Measurements from ENCODE around the gene PTPRT. TPM values are rescaled to one million over a fixed set of nuclear protein-coding genes. Genes with fewer than 3 reads are reported as not detected.
"Not testable (repeated sequence)": the region's sequence is repeated elsewhere in the genome, so short reads cannot be mapped to it uniquely, and the experiment has no call there.

The PTPRT gene
- total and polyA plus RNA-seq, 4 donors = 0.03 to 0.19 (median 0.18) TPM; not detected in 1

DNA sequence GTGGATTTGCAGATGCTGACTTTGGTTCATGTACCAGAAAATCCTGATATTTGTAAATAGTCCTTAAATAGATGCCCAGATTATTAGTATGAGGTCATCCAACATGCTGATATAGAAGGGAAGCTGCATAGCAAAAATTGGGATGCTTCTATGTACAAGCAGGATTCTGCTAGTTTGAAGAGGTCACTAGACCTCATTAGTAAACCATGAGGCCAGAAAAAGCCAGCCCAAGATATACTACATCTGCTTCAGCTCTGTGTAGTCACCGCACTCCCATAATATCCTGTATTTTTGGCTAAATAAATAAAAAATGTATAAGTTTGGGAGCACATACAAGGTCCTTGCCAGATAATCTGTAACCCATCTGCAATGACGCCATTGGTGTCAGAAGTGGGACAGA lies 13.0 kb downstream of the PTPRT start:
- Histone ChIP-seq H3K36me3 (ENCODE audit: control insufficient read depth in 1 of 2, insufficient read depth in 2 of 2, low read length in 1 of 2) (no peaks in the 10 kb centered on the region), H3K27ac (ENCODE audit: low read depth in 1 of 2, low read length in 2 of 2) (no peak overlapping the region), H3K4me1 (ENCODE audit: control insufficient read depth in 1 of 2, insufficient read depth in 2 of 2, low read length in 2 of 2) (no peaks in the 10 kb centered on the region), H3K9me3 (ENCODE audit: control insufficient read depth, low read length) (no peaks in the 10 kb centered on the region), H3K4me3 (ENCODE audit: low read length in 2 of 2) (no peak overlapping the region), H3K27me3 (ENCODE audit: control insufficient read depth in 1 of 2, insufficient read depth in 2 of 2, low read length in 1 of 2) (no peaks in the 10 kb centered on the region)
- no peak for DNase-seq
- ATAC-seq (ENCODE audit: low FRiP score) = no peak
- 92 to 93% methylated on average over 2 of the region's 2 CpGs for WGBS, 2 donors
- intact Hi-C loops (cut with DNase I) = no loop called here

DNA sequence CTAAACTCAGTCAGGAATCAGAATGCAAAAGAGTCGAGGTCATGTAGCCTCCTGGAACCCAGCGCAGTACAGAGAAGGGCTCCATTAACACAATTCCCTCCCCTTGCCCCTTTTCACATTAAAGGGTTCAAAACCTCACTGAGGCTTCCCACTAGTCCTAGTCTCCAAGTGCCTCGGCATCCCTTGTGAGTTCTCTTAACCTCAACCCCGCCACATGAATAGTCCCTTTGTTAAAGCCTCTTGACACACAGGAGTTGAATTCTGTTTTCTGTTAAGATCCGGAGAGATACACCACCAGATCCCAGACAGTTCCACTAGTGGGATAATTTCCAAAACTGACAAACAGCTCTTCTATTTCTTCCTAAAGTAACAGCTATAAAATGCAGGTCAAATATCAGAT lies 17.8 kb downstream of the PTPRT start:
- Histone ChIP-seq H3K36me3 (ENCODE audit: control insufficient read depth in 1 of 2, insufficient read depth in 2 of 2, low read length in 1 of 2) (no peaks in the 10 kb centered on the region), H3K9me3 (ENCODE audit: control insufficient read depth, low read length) (no peaks in the 10 kb centered on the region), H3K27ac (ENCODE audit: low read depth in 1 of 2, low read length in 2 of 2) (no peak overlapping the region), H3K27me3 (ENCODE audit: control insufficient read depth in 1 of 2, insufficient read depth in 2 of 2, low read length in 1 of 2) (no peaks in the 10 kb centered on the region), H3K4me3 (ENCODE audit: low read length in 2 of 2) (no peak overlapping the region), H3K4me1 (ENCODE audit: control insufficient read depth in 1 of 2, insufficient read depth in 2 of 2, low read length in 2 of 2) (no peaks in the 10 kb centered on the region)
- WGBS, 2 donors = 90 to 91% methylated on average over 5 of the region's 5 CpGs
- intact Hi-C loops (cut with DNase I) = no loop called here
- no peak for DNase-seq
- ATAC-seq (ENCODE audit: low FRiP score) = no peak

DNA sequence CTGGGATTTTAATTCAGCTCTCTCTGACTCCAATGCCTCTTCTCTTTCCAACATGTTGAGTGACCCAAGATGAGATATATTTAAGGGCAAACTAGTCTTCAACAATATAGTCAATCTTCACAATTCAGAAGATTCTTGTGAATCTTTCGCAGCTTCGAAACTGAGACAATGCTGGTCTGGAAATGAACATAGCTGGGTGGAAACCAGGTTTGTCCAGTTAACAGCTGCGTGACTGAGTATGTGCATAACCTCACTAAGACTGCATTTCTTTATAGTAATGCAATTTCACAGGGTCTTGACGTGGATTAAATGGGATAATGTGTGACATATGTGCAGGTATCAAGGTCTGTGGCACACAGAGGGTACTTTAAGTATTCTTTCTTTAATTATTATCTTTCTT lies 18.9 kb downstream of the PTPRT start:
- no peak for DNase-seq
- ATAC-seq (ENCODE audit: low FRiP score) = no peak
- H3K27ac ChIP-seq (ENCODE audit: low read depth in 1 of 2, low read length in 2 of 2) = no peak overlapping the region
- H3K36me3 ChIP-seq (ENCODE audit: control insufficient read depth in 1 of 2, insufficient read depth in 2 of 2, low read length in 1 of 2) = no peaks in the 10 kb centered on the region
- H3K9me3 ChIP-seq (ENCODE audit: control insufficient read depth, low read length) = no peaks in the 10 kb centered on the region
- intact Hi-C loops (cut with DNase I) = no loop called here
- H3K4me1 ChIP-seq (ENCODE audit: control insufficient read depth in 1 of 2, insufficient read depth in 2 of 2, low read length in 2 of 2) = no peaks in the 10 kb centered on the region
- no peaks in the 10 kb centered on the region for H3K27me3 ChIP-seq (ENCODE audit: control insufficient read depth in 1 of 2, insufficient read depth in 2 of 2, low read length in 1 of 2)
- 92 to 93% methylated on average over 4 of the region's 4 CpGs for WGBS, 2 donors
- no peak overlapping the region for H3K4me3 ChIP-seq (ENCODE audit: low read length in 2 of 2)

DNA sequence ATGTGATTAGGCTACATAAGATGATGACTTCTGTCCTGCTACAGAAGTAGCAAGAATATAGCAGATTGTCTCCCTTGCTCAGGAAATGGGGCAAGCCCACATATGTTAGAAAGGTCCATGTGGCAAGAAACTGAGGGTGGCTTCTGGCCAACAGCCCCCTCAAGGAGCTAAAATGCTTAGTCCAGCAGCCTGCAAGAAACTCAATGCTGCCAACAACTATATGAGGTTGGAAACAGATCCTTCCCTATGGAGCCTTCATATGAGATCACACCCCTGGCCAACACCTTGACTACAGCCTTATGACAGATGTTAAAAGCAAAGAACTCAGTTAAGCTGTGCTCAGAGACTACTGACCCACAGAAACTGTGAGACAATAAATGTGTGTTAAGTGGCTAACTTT lies 22.1 kb downstream of the PTPRT start:
- Histone ChIP-seq H3K4me1 (ENCODE audit: control insufficient read depth in 1 of 2, insufficient read depth in 2 of 2, low read length in 2 of 2) (no peaks in the 10 kb centered on the region), H3K27me3 (ENCODE audit: control insufficient read depth in 1 of 2, insufficient read depth in 2 of 2, low read length in 1 of 2) (no peaks in the 10 kb centered on the region), H3K9me3 (ENCODE audit: control insufficient read depth, low read length) (no peaks in the 10 kb centered on the region), H3K4me3 (ENCODE audit: low read length in 2 of 2) (no peak overlapping the region), H3K36me3 (ENCODE audit: control insufficient read depth in 1 of 2, insufficient read depth in 2 of 2, low read length in 1 of 2) (no peaks in the 10 kb centered on the region), H3K27ac (ENCODE audit: low read depth in 1 of 2, low read length in 2 of 2) (no peak overlapping the region)
- DNase-seq (no peak), ATAC-seq (ENCODE audit: low FRiP score) (no peak)
- intact Hi-C loops (cut with DNase I) = no loop called here

DNA sequence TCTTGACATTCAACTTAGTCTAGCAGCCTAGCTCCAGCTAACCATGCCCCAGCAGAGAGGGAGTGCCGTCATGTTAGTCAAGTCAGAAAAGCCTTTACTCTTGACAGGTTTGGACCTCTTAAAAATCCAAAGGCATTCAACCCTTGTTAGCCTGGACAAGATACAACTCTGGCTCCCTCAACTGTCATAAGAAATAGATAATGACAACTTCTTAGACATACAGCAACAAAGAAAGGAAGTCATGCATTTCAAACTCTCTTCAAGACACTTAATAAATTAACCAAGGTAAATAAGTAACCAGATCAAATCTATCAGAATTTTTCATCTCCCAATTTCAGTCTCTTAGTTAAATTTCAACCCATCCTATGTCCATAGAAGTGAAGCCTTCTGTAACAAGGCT lies 22.7 kb downstream of the PTPRT start:
- Histone ChIP-seq H3K27me3 (ENCODE audit: control insufficient read depth in 1 of 2, insufficient read depth in 2 of 2, low read length in 1 of 2) (no peaks in the 10 kb centered on the region), H3K36me3 (ENCODE audit: control insufficient read depth in 1 of 2, insufficient read depth in 2 of 2, low read length in 1 of 2) (no peaks in the 10 kb centered on the region), H3K9me3 (ENCODE audit: control insufficient read depth, low read length) (no peaks in the 10 kb centered on the region), H3K4me1 (ENCODE audit: control insufficient read depth in 1 of 2, insufficient read depth in 2 of 2, low read length in 2 of 2) (no peaks in the 10 kb centered on the region), H3K27ac (ENCODE audit: low read depth in 1 of 2, low read length in 2 of 2) (no peak overlapping the region), H3K4me3 (ENCODE audit: low read length in 2 of 2) (no peak overlapping the region)
- ATAC-seq (ENCODE audit: low FRiP score) = no peak
- intact Hi-C loops (cut with DNase I) = no loop called here
- DNase-seq = no peak
- WGBS, 2 donors = 81 to 88% methylated on average over 1 of the region's 1 CpG

DNA sequence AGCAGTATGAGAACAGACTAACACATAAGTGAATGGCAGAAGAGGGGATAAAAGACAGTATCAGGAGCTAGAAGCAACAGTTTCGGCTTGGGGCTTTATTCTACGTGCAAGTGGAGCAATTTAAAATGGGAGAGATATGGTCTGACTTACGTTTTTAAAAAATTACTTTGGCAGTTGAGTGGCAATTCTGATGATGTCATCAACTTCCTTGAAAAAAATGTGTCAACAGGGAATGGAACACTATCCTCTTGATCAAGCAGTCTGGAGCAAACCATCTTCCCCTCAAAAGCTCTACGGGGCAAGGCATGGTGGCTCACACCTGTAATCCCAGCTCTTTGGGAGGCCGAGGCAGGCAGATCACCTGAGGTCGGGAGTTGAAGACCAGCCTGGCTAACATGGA lies 24.1 kb downstream of the PTPRT start:
- no peak overlapping the region for H3K4me3 ChIP-seq (ENCODE audit: low read length in 2 of 2)
- WGBS, 2 donors = 80 to 87% methylated on average over 6 of the region's 6 CpGs
- intact Hi-C loops (cut with DNase I) = no loop called here
- H3K27ac ChIP-seq (ENCODE audit: low read depth in 1 of 2, low read length in 2 of 2) = no peak overlapping the region
- H3K36me3 ChIP-seq (ENCODE audit: control insufficient read depth in 1 of 2, insufficient read depth in 2 of 2, low read length in 1 of 2) = no peaks in the 10 kb centered on the region
- H3K4me1 ChIP-seq (ENCODE audit: control insufficient read depth in 1 of 2, insufficient read depth in 2 of 2, low read length in 2 of 2) = no peaks in the 10 kb centered on the region
- H3K9me3 ChIP-seq (ENCODE audit: control insufficient read depth, low read length) = no peaks in the 10 kb centered on the region
- ATAC-seq (ENCODE audit: low FRiP score) = no peak
- H3K27me3 ChIP-seq (ENCODE audit: control insufficient read depth in 1 of 2, insufficient read depth in 2 of 2, low read length in 1 of 2) = no peaks in the 10 kb centered on the region
- no peak for DNase-seq

DNA sequence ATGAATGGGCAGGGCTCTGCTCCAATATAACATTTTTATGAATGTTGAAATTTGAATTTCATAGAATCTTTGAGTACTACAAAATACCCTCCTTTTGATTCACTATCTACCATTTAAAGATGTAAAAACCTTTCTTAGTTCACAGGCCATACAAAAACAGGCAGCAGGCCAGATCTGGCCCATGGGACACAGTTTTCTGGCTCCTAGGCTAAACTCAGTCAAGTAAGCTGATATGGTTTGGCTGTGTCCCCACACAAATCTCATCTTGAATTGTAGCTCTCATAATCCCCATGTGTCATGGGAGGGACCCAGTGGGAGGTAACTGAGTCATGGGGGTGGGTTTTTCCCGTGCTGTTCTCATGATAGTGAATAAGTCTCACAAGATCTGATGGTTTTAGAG lies 25.0 kb downstream of the PTPRT start:
- H3K27me3 ChIP-seq (ENCODE audit: control insufficient read depth in 1 of 2, insufficient read depth in 2 of 2, low read length in 1 of 2); H3K27ac ChIP-seq (ENCODE audit: low read depth in 1 of 2, low read length in 2 of 2); DNase-seq; H3K36me3 ChIP-seq (ENCODE audit: control insufficient read depth in 1 of 2, insufficient read depth in 2 of 2, low read length in 1 of 2); ATAC-seq (ENCODE audit: low FRiP score); intact Hi-C loops (cut with DNase I); H3K9me3 ChIP-seq (ENCODE audit: control insufficient read depth, low read length); H3K4me3 ChIP-seq (ENCODE audit: low read length in 2 of 2); H3K4me1 ChIP-seq (ENCODE audit: control insufficient read depth in 1 of 2, insufficient read depth in 2 of 2, low read length in 2 of 2): not testable (repeated sequence)
- WGBS, 2 donors = 9 to 11% methylated on average over 1 of the region's 1 CpG

DNA sequence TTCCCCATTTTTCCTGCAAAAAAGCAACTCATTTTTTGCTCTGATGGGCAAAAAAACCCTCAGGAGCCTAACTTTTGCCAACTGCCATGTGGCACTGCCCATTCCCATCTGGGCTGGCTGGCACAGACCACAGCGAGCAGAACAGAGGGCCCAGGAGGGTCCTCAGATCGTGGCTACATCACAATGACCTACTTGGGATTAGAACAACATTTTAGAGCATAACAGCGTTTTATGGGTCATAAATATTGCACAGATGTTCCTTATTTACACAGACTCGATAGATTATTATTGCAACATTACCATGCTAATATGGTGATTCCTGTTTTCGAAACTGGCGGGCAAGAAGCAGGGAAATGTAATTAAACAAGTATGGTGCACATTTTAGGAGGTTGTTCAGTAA lies 28.0 kb downstream of the PTPRT start:
- ATAC-seq (ENCODE audit: low FRiP score) (no peak), DNase-seq (no peak)
- no peaks in the 10 kb centered on the region for H3K27me3 ChIP-seq (ENCODE audit: control insufficient read depth in 1 of 2, insufficient read depth in 2 of 2, low read length in 1 of 2)
- no peak overlapping the region for H3K27ac ChIP-seq (ENCODE audit: low read depth in 1 of 2, low read length in 2 of 2)
- WGBS, 2 donors = 84 to 88% methylated on average over 6 of the region's 6 CpGs
- no peaks in the 10 kb centered on the region for H3K9me3 ChIP-seq (ENCODE audit: control insufficient read depth, low read length)
- intact Hi-C loops (cut with DNase I) = no loop called here
- H3K36me3 ChIP-seq (ENCODE audit: control insufficient read depth in 1 of 2, insufficient read depth in 2 of 2, low read length in 1 of 2) = no peaks in the 10 kb centered on the region
- H3K4me3 ChIP-seq (ENCODE audit: low read length in 2 of 2) = no peak overlapping the region
- no peaks in the 10 kb centered on the region for H3K4me1 ChIP-seq (ENCODE audit: control insufficient read depth in 1 of 2, insufficient read depth in 2 of 2, low read length in 2 of 2)

DNA sequence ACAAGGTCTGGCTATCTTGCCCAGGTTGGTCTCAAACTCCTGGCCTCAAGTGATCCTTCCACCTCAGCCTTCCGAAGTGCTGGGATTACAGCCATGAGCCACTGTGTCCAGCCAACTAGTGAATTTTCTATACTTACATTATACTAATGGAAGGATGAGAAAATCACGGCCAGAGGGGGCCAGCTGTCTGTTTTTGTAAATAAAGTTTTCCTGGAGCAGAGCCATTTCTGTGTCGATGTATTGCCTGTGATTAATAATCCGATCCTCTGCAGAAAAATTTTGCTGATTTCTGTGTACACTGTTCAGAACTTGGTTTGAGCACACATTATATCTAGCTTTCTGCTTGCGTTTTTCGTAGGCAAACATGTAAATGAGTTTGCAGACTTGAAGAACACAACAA lies 28.8 kb downstream of the PTPRT start:
- 79% methylated on average over 6 of the region's 6 CpGs for WGBS, 2 donors
- no peak overlapping the region for H3K27ac ChIP-seq (ENCODE audit: low read depth in 1 of 2, low read length in 2 of 2)
- DNase-seq = no peak
- intact Hi-C loops (cut with DNase I) = no loop called here
- no peaks in the 10 kb centered on the region for H3K36me3 ChIP-seq (ENCODE audit: control insufficient read depth in 1 of 2, insufficient read depth in 2 of 2, low read length in 1 of 2)
- H3K9me3 ChIP-seq (ENCODE audit: control insufficient read depth, low read length) = no peaks in the 10 kb centered on the region
- no peak overlapping the region for H3K4me3 ChIP-seq (ENCODE audit: low read length in 2 of 2)
- ATAC-seq (ENCODE audit: low FRiP score) = no peak
- H3K27me3 ChIP-seq (ENCODE audit: control insufficient read depth in 1 of 2, insufficient read depth in 2 of 2, low read length in 1 of 2) = peaks cover 0 to 3% of the 10 kb centered on the region in 2 donors
- H3K4me1 ChIP-seq (ENCODE audit: control insufficient read depth in 1 of 2, insufficient read depth in 2 of 2, low read length in 2 of 2) = no peaks in the 10 kb centered on the region

Measured in aorta (tissue), 5 donors.